ENCODE measurements around the gene DHX36. TPM values are rescaled to one million over a fixed set of nuclear protein-coding genes. Genes with fewer than 3 reads are reported as not detected.

The DHX36 gene
- total and polyA plus RNA-seq, 3 donors from 2014 or later = 85.5 to 138 (median 97.9) TPM

DNA sequence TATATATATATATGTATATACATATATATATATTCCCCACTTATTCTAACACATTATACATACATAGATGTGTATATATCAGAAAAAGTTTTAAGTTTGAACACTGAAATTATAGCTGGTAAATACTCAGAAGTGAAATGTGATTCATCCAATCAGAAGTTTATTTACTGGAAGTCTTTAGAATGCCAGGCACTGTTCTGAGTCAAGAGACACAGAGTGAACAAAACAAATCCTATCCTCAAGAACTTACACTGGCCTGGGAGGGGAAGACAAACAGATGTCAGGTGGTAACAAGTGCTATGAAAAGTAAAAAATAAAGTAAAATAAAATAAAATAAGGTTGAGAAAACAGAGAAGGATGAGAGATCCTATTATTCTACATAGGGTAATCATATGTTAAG is 13.4 kb downstream of the DHX36 start:
- no peak overlapping the region for H3K4me3 ChIP-seq
- no peak for DNase-seq
- H3K4me1 ChIP-seq = no peaks in the 10 kb centered on the region
- no peaks in the 10 kb centered on the region for H3K9me3 ChIP-seq
- H3K27me3 ChIP-seq = no peaks in the 10 kb centered on the region
- TF ChIP-seq, protein P1, sequence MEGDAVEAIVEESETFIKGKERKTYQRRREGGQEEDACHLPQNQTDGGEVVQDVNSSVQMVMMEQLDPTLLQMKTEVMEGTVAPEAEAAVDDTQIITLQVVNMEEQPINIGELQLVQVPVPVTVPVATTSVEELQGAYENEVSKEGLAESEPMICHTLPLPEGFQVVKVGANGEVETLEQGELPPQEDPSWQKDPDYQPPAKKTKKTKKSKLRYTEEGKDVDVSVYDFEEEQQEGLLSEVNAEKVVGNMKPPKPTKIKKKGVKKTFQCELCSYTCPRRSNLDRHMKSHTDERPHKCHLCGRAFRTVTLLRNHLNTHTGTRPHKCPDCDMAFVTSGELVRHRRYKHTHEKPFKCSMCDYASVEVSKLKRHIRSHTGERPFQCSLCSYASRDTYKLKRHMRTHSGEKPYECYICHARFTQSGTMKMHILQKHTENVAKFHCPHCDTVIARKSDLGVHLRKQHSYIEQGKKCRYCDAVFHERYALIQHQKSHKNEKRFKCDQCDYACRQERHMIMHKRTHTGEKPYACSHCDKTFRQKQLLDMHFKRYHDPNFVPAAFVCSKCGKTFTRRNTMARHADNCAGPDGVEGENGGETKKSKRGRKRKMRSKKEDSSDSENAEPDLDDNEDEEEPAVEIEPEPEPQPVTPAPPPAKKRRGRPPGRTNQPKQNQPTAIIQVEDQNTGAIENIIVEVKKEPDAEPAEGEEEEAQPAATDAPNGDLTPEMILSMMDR (IDR thresholded peaks at IDR 0.05) = no peak
- TF ChIP-seq POLR2A (IDR thresholded peaks at IDR 0.05) = no peak
- no peak overlapping the region for H3K27ac ChIP-seq
- H3K36me3 ChIP-seq (ENCODE audit: low read depth, missing control alignments) = no peaks in the 10 kb centered on the region
- intact Hi-C loops (cut with DNase I; ENCODE audit: low total_unique reads) = no loop called here

DNA sequence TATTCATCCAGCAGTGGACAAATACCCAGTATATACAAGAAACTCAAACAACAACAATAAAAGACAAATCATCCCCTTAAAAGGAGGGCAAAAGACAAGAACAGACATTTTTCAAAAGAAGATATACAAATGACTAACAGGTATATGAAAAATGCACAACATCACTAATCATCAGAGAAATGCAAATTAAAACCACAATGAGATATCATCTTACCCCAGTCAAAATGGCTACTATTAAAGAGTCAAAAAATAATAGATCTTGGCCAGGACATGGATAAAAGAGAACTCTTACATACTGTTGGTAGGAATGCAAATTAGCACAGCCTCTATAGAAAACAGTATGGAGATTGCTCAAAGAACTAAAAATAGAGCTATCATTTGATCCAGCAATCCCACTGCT is 16.9 kb downstream of the DHX36 start:
- no peak for TF ChIP-seq POLR2A (IDR thresholded peaks at IDR 0.05)
- TF ChIP-seq, protein P1 (IDR thresholded peaks at IDR 0.05) = no peak
- no peaks in the 10 kb centered on the region for H3K27me3 ChIP-seq
- no peaks in the 10 kb centered on the region for H3K36me3 ChIP-seq (ENCODE audit: low read depth, missing control alignments)
- H3K4me3 ChIP-seq = no peak overlapping the region
- intact Hi-C loops (cut with DNase I; ENCODE audit: low total_unique reads) = no loop called here
- DNase-seq = no peak
- no peak overlapping the region for H3K27ac ChIP-seq
- no peaks in the 10 kb centered on the region for H3K9me3 ChIP-seq
- no peaks in the 10 kb centered on the region for H3K4me1 ChIP-seq

DNA sequence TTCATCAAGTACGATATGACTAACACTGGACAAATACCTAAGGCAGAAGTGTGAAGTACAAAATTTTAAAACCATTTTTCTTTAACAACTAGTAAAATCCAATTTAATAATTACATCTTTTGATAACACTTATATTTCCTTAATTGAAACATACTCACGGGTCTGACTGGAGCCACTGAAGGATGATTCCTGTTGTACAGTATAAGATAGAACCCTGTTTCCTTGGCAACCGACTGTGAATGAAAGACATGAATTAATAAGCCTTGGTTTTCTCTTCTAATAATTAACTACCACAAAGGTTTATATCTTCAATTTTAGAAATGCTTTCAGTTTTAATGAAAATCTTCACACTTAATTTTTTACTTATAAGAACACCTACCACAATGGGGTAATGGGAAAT is 19.4 kb downstream of the DHX36 start:
- TF ChIP-seq POLR2A (IDR thresholded peaks at IDR 0.05) = no peak
- TF ChIP-seq, protein P1 (IDR thresholded peaks at IDR 0.05) = no peak
- Histone ChIP-seq H3K27me3 (no peaks in the 10 kb centered on the region), H3K9me3 (no peaks in the 10 kb centered on the region), H3K4me1 (no peaks in the 10 kb centered on the region), H3K4me3 (no peak overlapping the region), H3K27ac (no peak overlapping the region), H3K36me3 (ENCODE audit: low read depth, missing control alignments) (no peaks in the 10 kb centered on the region)
- WGBS, 2 donors = 96% methylated on average over 3 of the region's 3 CpGs
- no peak for DNase-seq
- intact Hi-C loops (cut with DNase I; ENCODE audit: low total_unique reads) = no loop called here

DNA sequence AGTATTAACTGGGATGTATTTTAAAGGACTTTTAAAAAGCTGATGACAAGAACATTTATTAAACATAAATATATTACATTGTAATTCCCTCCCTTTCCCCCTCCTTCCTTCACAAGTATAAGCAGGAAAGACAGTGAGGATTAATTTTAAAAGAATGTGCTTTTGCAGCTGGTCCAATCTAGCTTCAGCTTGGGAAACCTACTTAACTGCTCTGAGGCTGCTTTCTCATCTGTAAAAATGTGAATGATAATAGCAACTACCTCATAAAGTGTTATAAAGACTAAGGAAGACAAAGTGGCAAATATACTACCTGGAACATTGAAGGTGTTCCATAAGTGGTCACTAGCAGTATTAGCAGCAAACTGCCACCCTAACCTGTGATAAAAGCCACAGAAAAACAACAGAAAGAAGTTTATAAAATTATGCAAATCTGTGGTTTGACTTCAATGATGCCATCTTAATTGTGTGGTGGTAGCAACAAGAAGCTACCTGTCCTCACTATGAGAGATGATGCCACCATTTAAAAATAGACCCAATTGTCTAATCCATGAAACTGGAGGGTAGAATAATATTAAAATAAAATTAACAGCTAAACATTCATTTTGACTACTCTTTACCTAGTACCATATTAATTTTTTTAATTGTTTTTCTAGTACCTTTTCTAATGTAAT is 20.0 kb downstream of the DHX36 start:
- H3K4me3 ChIP-seq = no peak overlapping the region
- no peaks in the 10 kb centered on the region for H3K36me3 ChIP-seq (ENCODE audit: low read depth, missing control alignments)
- intact Hi-C loops (cut with DNase I; ENCODE audit: low total_unique reads) = no loop called here
- no peak overlapping the region for H3K27ac ChIP-seq
- TF ChIP-seq POLR2A (IDR thresholded peaks at IDR 0.05) = no peak
- TF ChIP-seq, protein P1 (IDR thresholded peaks at IDR 0.05) = no peak
- no peak for DNase-seq
- H3K9me3 ChIP-seq = no peaks in the 10 kb centered on the region
- no peaks in the 10 kb centered on the region for H3K27me3 ChIP-seq
- no peaks in the 10 kb centered on the region for H3K4me1 ChIP-seq

DNA sequence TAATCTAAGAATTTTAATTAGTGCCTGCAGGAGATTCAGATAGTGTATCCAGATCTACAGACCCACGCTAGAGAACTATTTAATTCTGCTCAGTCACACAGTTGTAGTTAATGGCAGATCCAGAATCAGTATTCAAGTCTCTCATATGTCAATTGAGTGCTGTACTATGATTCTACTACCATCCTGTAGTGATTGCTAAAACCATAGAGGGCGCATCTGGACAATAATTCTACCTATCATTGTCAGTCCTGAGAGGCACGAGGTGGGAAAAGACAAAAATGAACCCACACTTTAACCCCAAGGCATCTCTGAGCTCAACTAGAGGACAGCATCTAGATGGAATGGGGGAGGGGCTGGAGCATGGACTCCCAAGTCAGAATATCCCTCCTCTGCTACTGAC is 22.7 kb downstream of the DHX36 start:
- intact Hi-C loops (cut with DNase I; ENCODE audit: low total_unique reads) = no loop called here
- DNase-seq = no peak
- H3K27ac ChIP-seq = no peak overlapping the region
- H3K27me3 ChIP-seq = no peaks in the 10 kb centered on the region
- H3K36me3 ChIP-seq (ENCODE audit: low read depth, missing control alignments) = no peaks in the 10 kb centered on the region
- no peaks in the 10 kb centered on the region for H3K4me1 ChIP-seq
- WGBS, 2 donors = 82 to 84% methylated on average over 3 of the region's 3 CpGs
- H3K9me3 ChIP-seq = no peaks in the 10 kb centered on the region
- TF ChIP-seq POLR2A (IDR thresholded peaks at IDR 0.05) = no peak
- TF ChIP-seq, protein P1 (IDR thresholded peaks at IDR 0.05) = no peak
- no peak overlapping the region for H3K4me3 ChIP-seq
